DMS79 (cell line): ENCODE results near the gene TUBB1.

Source experiments
- DNase-seq: peaks from one replicate; lab custom pipeline; 2025; lab: John Stamatoyannopoulos, UW

Gene TUBB1

GRCh38 chr20:58989196-58989595, 30.0 kb upstream of the TUBB1 start:
- DNase-seq = no peak

DNA sequence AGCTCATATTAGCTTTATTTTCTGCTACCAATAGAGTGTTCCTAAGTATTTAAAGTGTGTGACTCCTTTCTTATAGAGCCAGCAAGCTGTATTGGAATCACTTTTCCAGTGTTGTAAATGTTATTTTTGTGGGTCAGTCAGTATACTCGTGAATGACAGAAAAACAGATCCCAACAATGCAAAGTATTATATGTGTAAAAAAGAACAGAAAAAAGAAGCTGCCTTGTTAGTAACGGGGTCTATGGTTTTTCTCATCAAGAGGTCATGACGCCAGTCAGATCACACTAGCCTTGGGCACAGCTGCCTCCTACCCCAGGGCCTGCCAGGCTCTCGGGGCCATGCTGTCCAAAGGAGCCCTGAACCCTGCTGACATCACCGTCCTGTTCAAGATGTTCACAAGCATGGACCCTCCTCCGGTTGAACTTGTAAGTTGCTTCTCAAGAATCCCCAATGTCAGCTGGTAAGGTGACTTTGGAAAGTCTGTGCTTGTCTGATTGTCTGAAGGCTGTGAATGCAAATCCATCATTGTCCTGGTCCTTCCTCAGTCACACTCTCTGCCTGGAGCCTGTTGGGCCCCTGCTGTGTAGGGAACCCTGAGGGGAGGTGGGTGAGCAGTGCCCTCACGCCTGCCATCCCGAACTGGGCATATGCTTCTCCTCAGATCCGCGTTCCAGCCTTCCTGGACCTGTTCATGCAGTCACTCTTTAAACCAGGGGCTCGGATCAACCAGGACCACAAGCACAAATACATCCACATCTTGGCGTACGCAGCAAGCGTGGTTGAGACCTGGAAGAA, 28.4 kb upstream of the TUBB1 start:
- no peak for DNase-seq

DNA sequence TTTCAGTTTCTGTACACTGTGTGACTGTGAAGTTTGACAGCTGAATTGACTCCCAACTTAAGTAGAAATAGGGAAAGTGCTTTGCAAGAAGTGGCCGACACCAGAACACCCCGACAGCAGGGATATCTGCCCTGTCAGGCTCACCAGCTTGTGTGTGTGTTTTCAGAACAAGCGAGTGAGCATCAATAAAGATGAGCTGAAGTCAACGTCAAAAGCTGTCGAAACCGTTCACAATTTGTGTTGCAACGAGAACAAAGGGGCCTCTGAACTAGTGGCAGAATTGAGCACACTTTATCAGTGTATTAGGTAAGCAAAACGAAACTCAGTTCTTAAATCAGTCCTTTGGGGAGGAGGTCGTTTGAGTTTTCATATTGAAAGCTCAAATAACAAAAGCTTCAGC, 27.5 kb upstream of the TUBB1 start:
- DNase-seq = no peak

DNA sequence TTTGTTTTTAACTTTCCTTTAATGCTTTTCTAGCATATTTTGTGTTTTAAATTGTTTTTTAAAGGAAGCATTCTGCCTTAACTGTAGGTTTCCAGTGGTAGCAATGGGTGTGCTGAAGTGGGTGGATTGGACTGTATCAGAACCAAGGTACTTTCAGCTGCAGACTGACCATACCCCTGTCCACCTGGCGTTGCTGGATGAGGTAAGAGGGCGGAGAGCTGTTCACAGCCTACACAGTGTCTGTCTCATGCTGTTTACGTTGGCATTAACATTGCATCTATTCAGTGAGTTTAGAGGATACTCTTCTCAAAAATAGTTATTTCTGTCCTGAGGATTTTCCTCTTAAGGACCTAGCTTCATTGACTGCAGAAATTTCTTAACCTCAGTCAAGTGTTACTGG, 26.3 kb upstream of the TUBB1 start:
- DNase-seq = no peak

- no peak for DNase-seq
These were observed 25.6 kb upstream of the TUBB1 start for GRCh38 chr20:58993332-58994248.

GRCh38 chr20:58994390-58995159, 24.7 kb upstream of the TUBB1 start:
- no peak for DNase-seq

GRCh38 chr20:58995461-58996225, 23.6 kb upstream of the TUBB1 start:
- DNase-seq = no peak

- DNase-seq = no peak
These were observed 23.0 kb upstream of the TUBB1 start for GRCh38 chr20:58996226-58996611.

- DNase-seq = no peak
These were observed 22.0 kb upstream of the TUBB1 start for GRCh38 chr20:58997141-58997770.

DNA sequence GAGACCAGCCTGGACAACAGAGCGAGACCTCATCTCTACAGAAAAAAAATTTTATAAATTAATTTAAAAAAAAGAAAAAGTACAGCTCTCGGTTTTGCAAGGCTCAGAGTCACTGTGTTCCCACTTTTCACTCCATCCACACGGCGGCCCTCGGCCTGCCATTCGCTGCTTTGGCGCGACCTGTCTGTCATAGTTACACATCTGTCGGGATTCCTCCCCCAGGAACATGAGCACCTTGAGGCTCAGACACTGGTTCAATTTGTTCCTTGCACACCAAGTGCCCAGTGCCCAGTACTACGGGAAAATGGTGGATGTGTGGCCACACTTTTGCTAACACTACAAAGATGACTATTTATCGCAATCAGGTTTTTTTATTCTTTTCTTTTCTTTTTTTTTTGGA, 20.6 kb upstream of the TUBB1 start:
- no peak for DNase-seq

- no peak for DNase-seq
These were observed 18.9 kb upstream of the TUBB1 start for GRCh38 chr20:59000326-59000725.

DNA sequence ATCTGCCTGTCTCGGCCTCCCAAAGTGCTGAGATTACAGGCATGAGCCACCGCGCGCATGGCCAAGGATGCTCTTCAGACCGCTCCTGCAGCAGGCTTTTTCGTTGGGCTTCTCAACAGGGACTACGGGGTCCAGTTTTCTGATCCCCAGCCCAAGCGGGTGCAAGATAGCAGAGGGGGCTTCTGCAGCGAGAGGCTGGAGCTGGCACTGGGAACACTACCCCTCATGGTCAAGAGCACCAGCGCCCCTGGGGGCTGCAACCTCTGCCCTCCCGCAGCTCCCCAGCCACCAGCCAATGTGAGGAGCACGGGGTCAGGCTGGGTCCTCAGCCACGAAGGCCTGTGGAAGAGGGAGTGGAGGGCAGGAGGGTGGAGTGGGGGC, 18.2 kb upstream of the TUBB1 start:
- no peak for DNase-seq

DNA sequence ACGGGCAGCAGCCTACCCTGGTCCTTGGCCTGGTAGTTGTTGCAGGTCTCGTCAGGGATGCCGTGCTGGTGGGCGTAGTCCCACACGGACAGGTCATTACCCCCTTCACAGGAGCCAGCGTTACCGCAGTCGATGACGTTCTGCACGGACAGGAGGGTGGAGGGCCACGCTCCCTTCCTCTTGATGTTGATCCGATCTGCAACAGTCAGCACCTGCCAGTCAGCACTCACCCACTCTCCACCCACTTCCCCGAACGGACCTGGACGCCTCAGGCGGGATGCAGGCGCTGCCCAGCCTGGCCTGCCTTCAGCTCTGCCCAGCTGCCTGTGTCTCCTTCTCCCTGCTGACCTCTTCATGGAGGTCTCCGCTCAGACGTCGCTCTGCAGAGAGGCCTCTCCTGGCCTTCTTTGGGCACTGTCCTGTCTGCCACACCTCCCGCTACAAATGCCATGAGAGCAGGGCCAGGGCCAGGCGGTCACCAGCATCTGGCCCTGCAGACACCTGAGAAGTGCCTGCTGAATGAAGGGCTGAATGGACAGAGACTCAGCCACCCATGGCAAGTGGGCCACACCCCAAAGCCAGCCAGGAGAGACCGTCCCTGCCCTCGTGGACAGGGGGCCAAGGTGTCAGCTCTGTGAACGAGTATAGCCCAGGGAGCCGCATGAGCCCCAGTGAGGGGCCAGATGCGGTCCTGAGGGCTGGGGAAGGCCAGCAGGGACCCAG, 17.6 kb upstream of the TUBB1 start:
- DNase-seq = no peak

DNA sequence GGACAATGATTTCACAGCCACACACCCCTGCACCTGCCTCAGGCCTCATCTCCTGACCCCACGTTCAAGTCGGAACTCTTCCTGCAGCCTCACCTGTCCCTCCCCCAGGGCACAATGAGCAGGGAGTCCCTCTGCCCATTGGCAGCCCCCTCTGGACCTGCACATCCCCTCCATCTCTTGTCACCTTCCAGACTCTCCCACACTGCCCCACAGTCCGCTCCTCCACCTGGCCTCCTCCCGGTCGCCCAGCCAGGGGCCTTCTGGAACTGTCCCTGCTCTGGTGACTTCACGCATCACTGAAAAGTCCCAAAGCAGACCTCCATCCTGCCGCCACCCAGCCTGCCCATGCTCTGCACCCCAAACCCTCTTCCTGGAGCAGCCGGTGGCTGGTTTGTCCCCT, 16.8 kb upstream of the TUBB1 start:
- DNase-seq = no peak

DNA sequence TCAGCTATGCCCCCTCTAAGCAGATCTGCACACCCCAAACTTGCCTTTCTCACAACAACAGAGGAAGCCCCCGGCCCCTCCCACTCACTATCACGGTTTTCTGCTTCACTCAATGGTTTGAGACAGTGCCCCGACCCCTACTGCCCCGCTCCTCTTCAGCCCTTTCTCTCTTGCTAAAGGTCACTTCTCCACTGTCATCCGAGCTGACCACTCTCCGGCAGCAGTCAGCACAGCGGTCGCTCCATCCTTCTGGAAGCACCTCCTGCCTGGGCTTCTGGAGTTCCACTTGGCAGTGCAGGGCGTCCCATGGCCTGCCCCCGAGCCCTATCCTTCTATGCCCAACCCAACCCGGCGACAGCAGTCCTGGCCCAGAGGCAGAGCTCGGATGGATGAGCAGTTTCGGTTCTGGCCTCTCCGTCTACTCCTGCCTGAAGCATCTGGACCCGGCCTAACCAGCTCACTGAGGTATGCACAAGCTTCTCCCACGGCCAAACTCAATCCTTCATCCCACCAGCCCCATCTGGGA, 16.3 kb upstream of the TUBB1 start:
- no peak for DNase-seq

GRCh38 chr20:59003836-59004492, 15.3 kb upstream of the TUBB1 start:
- no peak for DNase-seq

- no peak for DNase-seq
These were observed 14.8 kb upstream of the TUBB1 start for GRCh38 chr20:59004493-59004762.

GRCh38 chr20:59004763-59005522, 14.3 kb upstream of the TUBB1 start:
- DNase-seq = no peak

- no peak for DNase-seq
These were observed 13.6 kb upstream of the TUBB1 start for GRCh38 chr20:59005523-59006166.
